Activated naive CD4-positive, alpha-beta T cell treated with anti-CD3 and anti-CD28 coated beads, Interleukin-2, amount 50 U/mL, for 24 hours (primary cell): ENCODE data around the gene CTLA4.

ENCODE experiments used
- H3K27ac Mint-ChIP-seq: one replicate; pipeline ENCODE4 v1.8.0; 2021; ENCODE audit warnings: mild to moderate bottlenecking, mixed read lengths
- H3K27me3 Mint-ChIP-seq: one replicate; pipeline ENCODE4 v1.8.0; 2021; ENCODE audit warnings: mixed read lengths
- H3K36me3 Mint-ChIP-seq: one replicate; pipeline ENCODE4 v1.8.0; 2021; ENCODE audit warnings: mixed read lengths
- H3K4me1 Mint-ChIP-seq: one replicate; pipeline ENCODE4 v1.8.0; 2021; ENCODE audit warnings: mixed read lengths
- H3K4me3 Mint-ChIP-seq: one replicate; pipeline ENCODE4 v1.8.0; 2021; ENCODE audit warnings: mild to moderate bottlenecking, mixed read lengths
- H3K9me3 Mint-ChIP-seq: one replicate; pipeline ENCODE4 v1.8.0; 2021; ENCODE audit warnings: mixed read lengths

Gene CTLA4

DNA sequence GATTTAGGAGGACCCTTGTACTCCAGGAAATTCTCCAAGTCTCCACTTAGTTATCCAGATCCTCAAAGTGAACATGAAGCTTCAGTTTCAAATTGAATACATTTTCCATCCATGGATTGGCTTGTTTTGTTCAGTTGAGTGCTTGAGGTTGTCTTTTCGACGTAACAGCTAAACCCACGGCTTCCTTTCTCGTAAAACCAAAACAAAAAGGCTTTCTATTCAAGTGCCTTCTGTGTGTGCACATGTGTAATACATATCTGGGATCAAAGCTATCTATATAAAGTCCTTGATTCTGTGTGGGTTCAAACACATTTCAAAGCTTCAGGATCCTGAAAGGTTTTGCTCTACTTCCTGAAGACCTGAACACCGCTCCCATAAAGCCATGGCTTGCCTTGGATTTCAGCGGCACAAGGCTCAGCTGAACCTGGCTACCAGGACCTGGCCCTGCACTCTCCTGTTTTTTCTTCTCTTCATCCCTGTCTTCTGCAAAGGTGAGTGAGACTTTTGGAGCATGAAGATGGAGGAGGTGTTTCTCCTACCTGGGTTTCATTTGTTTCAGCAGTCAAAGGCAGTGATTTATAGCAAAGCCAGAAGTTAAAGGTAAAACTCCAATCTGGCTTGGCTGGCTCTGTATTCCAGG, at the start of gene CTLA4:
TSS of gene CTLA4 (plus strand) at position 211 of the 640 bp plus-strand sequence. CDS start at position 383, 172 bp downstream.
- Mint-ChIP-seq H3K4me3 (peak within 1 kb of the TSS; percentile 94), H3K9me3 (peaks cover 10% of the 10 kb centered on the region), H3K27me3 (no peaks in the 10 kb centered on the region), H3K4me1 (peaks cover 78% of the 10 kb centered on the region), H3K36me3 (peaks cover 19% of the 10 kb centered on the region), H3K27ac (peak within 1 kb of the TSS; percentile 100)

DNA sequence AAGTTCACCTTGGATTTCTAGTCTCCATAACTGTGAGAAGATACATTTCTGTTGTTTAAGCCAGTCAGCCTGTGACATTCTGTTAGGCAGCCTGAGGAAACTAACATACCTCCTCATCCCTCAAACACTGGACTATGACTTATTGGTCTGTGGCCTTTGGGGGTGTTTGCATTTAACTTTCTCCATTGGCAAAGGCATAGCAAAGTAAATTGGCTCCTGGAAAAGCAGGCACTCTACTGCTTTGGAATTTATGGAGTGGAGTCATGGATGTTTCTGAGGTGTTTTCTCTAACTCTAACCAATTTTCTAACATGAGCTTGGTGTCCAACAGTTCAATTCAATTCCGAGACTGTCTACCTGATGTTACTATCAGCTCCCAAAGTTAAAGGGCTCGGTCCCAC, 48.9 kb upstream of the CTLA4 start:
- H3K27me3 Mint-ChIP-seq, result no peaks in the 10 kb centered on the region
- no peaks in the 10 kb centered on the region for H3K9me3 Mint-ChIP-seq
- no peak overlapping the region for H3K27ac Mint-ChIP-seq
- peaks cover 25% of the 10 kb centered on the region for H3K4me1 Mint-ChIP-seq
- no peaks in the 10 kb centered on the region for H3K36me3 Mint-ChIP-seq
- no peak overlapping the region for H3K4me3 Mint-ChIP-seq

DNA sequence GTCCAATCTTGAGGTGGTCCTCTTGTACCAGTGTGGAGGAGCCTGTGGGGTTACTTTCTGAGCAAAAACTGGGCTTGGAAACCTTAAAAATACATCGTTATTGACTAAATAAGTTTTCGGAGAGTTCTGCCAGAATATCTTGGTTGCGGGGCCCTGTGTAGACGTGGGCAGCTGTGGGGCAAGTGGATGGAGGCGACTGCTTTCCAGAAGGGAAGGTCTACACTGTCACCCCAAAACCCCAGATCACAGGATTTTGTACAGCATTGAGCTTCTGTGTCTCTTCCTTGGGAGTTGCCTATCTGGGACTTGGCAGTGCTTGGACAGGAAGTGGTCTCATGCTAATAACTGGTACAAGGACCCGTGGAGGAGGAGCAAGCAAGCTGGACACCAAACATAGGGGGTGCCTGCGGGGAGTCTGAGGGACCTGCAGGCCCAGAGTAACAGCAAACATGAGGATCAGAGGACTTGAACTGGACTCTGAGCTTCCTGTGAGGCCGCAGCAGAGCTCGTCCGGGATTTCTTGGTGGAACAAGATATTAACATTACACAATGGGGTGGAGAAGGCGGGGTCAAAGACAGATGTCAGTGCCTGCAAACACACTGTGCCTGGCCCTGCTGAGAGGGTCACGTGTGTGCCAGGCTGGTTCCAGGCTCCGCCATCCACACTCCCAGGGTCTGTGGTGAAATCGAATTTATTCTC, 48.0 kb upstream of the CTLA4 start:
- no peak overlapping the region for H3K4me3 Mint-ChIP-seq

DNA sequence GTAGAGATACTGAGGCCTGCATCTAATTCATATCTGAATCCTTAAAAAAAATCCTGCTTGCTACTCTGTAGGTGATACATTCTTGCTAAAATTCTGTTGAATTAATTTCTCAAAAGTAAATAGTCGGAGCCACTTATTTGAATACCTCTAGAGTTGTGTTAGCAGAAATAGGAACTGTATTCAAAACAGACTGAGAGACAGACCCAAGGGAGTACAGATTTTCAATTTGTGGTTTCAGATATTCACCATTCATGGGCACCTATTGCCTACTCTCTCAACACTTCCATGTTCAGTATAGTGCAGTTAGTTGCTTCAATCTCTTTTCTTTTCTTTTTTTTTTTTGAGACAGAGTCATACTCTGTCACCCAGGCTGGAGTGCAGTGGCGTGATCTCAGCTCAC, 46.6 kb upstream of the CTLA4 start:
- Mint-ChIP-seq H3K4me1 (peaks cover 21% of the 10 kb centered on the region), H3K27me3 (no peaks in the 10 kb centered on the region), H3K27ac (no peak overlapping the region), H3K36me3 (no peaks in the 10 kb centered on the region), H3K9me3 (no peaks in the 10 kb centered on the region), H3K4me3 (no peak overlapping the region)

More for the DNA sequence above, 48.0 kb upstream of the CTLA4 start:
- Mint-ChIP-seq H3K36me3 (no peaks in the 10 kb centered on the region), H3K27ac (peak overlapping the region; percentile 75), H3K9me3 (no peaks in the 10 kb centered on the region), H3K4me1 (peaks cover 25% of the 10 kb centered on the region), H3K27me3 (no peaks in the 10 kb centered on the region)

DNA sequence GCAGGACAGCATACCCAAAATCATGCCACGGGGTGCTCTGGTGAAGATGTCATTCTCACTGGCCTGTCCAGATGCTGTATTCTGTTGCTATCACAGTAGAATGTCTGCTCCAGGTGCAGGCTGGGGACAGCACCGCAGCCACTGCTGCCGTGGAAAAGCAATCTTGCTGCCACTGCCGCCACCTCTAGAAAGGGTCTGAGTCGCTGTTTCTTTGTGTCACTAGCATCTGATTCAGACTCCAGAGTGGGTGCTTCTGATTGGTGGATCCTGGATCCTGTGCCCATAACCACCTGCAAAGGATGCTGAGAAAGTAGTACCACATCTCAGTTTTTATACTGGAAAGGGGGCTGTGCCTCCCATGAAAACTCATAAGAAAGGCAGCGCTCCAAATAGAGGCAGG, 45.3 kb upstream of the CTLA4 start:
- no peak overlapping the region for H3K27ac Mint-ChIP-seq
- H3K36me3 Mint-ChIP-seq, result no peaks in the 10 kb centered on the region
- no peaks in the 10 kb centered on the region for H3K27me3 Mint-ChIP-seq
- no peaks in the 10 kb centered on the region for H3K9me3 Mint-ChIP-seq
- H3K4me1 Mint-ChIP-seq, result peaks cover 21% of the 10 kb centered on the region
- H3K4me3 Mint-ChIP-seq, result no peak overlapping the region

DNA sequence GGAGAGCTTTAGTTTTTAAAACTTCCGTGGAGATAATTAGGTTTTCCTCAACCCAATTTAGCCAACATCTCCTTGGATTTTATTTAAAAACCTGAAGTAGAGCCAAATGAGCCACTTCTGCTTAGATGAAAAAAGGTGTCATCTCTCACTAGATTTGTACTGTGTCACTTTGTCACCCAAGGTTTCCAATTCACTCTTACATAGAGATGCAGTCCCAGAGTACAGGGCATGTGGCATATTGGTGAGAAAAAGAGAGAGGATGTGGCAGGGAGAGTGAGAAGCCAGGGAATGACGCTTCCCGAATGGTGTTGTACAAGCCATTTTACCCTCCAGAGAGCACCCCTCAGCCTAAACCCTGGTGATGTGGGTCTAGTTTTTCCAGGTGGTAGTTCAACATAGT, 44.4 kb upstream of the CTLA4 start:
- no peak overlapping the region for H3K4me3 Mint-ChIP-seq
- peaks cover 21% of the 10 kb centered on the region for H3K4me1 Mint-ChIP-seq
- H3K27ac Mint-ChIP-seq, result no peak overlapping the region
- no peaks in the 10 kb centered on the region for H3K9me3 Mint-ChIP-seq
- H3K27me3 Mint-ChIP-seq, result no peaks in the 10 kb centered on the region
- H3K36me3 Mint-ChIP-seq, result no peaks in the 10 kb centered on the region

DNA sequence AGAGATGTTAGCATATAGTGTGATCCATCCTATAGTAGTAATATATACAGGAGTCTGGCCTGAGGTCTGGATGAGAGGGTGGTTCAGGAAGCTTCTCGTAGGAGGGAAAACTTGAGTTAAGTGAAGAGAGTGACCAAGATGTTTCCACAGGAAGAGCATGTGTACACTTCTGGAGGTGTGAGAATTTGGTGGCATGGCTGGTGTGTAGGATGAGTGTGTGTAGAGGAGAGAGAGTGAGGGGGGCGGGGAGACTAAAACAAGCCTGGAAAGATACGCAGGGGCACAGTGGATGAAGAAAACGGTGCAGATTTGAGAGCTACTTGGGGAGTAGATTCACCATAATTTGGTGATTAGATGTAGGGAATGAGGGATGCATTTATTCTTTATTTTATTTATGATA, 43.5 kb upstream of the CTLA4 start:
- H3K27ac Mint-ChIP-seq, result peak overlapping the region; percentile 9
- no peaks in the 10 kb centered on the region for H3K9me3 Mint-ChIP-seq

DNA sequence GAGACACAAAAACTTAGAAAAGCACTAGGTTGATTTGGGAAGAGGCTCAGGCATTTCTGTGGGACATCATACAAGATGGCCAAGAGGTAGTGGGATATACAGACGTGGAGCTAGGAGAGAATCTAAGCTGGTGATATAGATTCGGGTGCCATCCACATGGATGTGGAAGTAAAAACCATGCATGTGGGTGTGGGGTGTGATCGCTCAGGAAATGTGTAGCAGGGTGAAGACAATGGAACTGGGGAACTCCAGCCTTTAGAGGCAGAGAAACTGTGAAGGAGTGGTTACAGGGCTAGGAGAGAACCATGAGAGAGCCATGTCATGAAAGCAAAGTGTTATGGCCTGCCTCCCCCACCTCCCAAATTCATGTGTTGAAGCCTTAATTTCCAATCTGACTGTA, 43.0 kb upstream of the CTLA4 start:
- H3K4me3 Mint-ChIP-seq, result no peak overlapping the region
- H3K27me3 Mint-ChIP-seq, result no peaks in the 10 kb centered on the region
- no peaks in the 10 kb centered on the region for H3K9me3 Mint-ChIP-seq
- H3K36me3 Mint-ChIP-seq, result peaks cover 2% of the 10 kb centered on the region
- peaks cover 21% of the 10 kb centered on the region for H3K4me1 Mint-ChIP-seq
- no peak overlapping the region for H3K27ac Mint-ChIP-seq

More for the DNA sequence above, 43.5 kb upstream of the CTLA4 start:
- Mint-ChIP-seq H3K4me3 (no peak overlapping the region), H3K4me1 (peaks cover 21% of the 10 kb centered on the region), H3K27me3 (no peaks in the 10 kb centered on the region), H3K36me3 (peaks cover 2% of the 10 kb centered on the region)

DNA sequence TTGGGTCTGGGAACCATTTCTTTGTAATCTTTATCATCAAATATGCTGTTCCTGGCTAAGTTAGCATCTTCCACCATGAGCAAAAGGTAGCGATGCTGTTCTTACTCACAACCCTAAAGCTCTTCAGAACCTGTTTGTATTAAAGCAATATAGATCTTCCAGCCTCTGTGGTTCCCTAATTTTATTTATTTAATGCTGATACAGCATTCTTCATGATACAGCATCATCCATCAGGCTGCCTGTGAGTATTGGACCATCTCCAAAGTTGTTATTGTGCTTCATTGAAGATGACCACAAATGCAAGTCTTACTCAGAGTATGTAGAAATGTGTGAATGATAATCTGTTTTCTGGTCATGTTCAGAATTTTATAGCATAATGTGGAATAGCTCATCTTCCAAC, 40.9 kb upstream of the CTLA4 start:
- peaks cover 35% of the 10 kb centered on the region for H3K4me1 Mint-ChIP-seq
- no peak overlapping the region for H3K27ac Mint-ChIP-seq
- H3K36me3 Mint-ChIP-seq, result peaks cover 2% of the 10 kb centered on the region
- no peak overlapping the region for H3K4me3 Mint-ChIP-seq
- no peaks in the 10 kb centered on the region for H3K27me3 Mint-ChIP-seq
- no peaks in the 10 kb centered on the region for H3K9me3 Mint-ChIP-seq

DNA sequence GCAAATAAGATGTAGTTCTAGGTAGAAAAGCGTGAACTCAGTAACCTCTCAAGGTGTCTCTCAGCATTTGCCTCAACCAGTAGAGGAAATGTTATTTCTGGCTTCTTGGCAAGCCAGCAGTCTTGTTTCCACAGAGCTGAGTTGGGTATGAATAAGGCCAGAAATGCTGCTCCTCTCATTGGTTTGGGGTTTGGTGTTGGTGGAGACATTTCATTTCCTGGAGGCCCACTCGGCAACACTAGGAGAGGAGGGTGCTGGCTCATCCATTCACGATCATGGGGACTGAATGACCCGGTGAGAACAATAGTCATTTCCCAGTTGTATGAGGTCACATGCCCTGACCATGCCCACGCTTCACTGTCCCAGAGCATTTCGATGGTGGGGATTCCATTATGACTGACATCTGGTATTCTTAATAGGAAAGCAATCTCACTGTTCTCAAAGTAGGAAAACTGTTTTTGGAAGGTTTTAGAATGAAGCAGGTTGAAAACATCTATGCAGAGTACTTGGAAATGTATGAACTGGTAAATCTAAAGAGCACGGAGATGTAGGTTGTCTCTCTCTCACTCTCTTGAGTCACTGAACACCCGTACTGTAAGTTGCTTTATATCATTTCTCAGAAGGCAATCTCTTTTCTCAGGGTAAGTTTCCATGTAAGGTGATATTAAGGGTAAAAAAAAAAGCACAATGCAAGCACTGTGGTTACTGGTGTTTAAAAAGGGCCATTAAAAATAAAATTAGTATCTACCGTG, 37.1 kb upstream of the CTLA4 start:
- no peaks in the 10 kb centered on the region for H3K9me3 Mint-ChIP-seq
- no peaks in the 10 kb centered on the region for H3K27me3 Mint-ChIP-seq
- H3K27ac Mint-ChIP-seq, result peak overlapping the region; percentile 59
- H3K4me1 Mint-ChIP-seq, result peaks cover 14% of the 10 kb centered on the region
- H3K4me3 Mint-ChIP-seq, result peak overlapping the region; percentile 42
- peaks cover 2% of the 10 kb centered on the region for H3K36me3 Mint-ChIP-seq

DNA sequence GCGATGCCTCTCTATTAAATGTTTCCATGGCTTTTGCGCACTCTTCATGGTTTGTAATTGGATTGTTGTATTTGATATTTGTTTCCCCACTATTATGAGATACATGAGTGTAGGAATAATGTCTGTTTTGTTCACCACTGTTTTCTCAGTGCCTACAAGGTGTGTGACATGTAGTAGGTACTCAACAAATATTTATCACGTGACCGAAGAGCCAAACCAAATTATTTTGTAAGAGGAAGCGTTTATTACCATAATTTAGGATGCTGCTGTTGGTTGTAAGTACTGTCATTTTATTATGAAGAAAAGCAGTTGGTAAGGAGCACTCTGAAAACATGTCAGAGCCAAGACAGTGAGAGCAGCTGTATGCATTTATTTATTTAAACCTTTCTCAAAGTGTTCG, 32.2 kb upstream of the CTLA4 start:
- no peak overlapping the region for H3K27ac Mint-ChIP-seq
- no peaks in the 10 kb centered on the region for H3K9me3 Mint-ChIP-seq
- H3K36me3 Mint-ChIP-seq, result no peaks in the 10 kb centered on the region
- H3K4me1 Mint-ChIP-seq, result peaks cover 7% of the 10 kb centered on the region
- no peaks in the 10 kb centered on the region for H3K27me3 Mint-ChIP-seq
- no peak overlapping the region for H3K4me3 Mint-ChIP-seq

DNA sequence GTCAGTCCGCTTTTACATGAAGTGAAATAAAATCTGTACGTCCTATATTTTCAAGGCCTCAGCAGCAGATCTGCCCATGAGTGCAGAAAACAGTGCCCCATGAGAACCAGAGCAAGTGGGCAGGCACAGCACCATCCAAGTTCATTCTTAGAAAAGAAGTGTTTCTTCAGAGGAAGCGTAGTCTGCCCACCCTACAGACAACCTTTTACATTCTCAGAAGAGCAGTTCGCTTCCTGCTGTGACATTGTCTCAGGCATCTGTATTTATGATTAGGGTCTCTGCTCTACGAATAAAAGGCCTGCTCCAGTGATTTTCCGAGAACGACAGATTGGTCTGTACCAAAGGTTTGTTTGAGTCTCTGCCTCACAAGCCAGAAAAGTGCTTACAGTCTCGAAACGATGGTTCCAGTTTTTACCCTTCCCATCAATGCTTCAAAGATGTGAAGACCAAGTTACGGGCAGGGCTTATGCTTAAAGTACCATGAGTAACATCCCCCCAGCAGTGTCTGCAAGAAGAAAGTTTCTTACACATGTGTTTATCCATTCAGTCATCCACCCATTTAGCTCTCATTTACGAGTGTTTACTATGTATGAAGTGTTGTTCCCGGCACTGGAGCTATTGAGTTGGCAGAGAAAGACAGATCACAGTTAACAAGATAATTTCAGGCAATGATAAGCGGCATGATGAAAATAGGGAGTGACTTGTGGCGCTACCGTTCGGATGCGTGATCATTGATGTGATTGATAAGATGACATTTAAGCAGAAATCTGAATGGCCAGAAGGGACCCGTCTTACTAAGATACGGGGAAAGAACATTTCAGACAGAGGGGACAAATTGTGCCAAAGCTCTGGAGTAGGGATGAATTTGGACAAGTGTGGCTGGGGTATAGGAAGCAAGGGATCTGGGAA, 31.4 kb upstream of the CTLA4 start:
- Mint-ChIP-seq H3K36me3 (no peaks in the 10 kb centered on the region), H3K4me3 (no peak overlapping the region), H3K9me3 (no peaks in the 10 kb centered on the region), H3K27me3 (no peaks in the 10 kb centered on the region), H3K4me1 (no peaks in the 10 kb centered on the region), H3K27ac (no peak overlapping the region)

DNA sequence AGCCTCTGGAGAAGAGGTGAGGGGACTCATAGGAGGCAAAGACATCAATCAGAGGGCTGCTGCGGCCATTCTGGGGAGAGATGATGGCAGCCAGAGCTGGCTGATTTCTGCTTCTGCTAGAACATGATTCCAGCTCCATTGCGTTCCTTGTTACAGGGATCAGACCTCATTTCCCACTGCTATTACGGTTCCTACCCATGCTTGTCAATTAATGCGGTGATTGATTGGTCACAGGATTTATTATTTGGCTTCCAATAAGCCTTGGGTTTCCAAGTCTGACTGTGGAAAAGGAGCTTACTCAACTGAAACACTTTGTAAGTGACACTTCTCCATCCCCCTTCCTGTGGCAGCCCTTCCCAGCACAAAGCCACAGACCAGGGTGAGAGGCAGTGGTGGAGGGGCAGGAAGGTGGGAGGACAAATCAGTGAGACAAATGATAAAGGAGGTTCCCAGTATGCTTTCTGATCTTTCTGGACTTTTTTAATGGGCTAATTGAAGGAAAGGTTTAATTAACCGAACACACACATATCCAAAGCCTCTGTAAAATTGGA, 26.8 kb upstream of the CTLA4 start:
- Mint-ChIP-seq H3K4me3 (no peak overlapping the region), H3K9me3 (no peaks in the 10 kb centered on the region), H3K27me3 (no peaks in the 10 kb centered on the region), H3K36me3 (peaks cover 2% of the 10 kb centered on the region), H3K27ac (no peak overlapping the region), H3K4me1 (no peaks in the 10 kb centered on the region)

DNA sequence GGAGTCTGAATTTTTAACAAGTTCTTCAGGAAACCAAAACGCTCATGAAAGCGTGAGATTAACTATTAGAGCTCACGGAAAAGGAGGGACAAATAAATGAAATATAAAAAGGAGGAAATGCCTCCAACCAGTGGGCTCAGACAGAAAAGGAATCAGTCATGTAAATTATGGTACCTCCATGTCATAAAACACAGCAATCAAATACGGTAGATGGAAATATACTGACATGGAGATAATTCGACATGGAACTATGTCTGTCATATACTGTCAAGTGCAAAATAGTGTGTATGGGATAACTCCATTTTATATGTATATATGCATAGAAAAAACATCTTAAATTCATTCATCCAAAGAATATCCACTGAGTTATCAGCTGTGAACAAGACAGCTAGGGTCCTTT, 25.9 kb upstream of the CTLA4 start:
- Mint-ChIP-seq H3K9me3 (no peaks in the 10 kb centered on the region), H3K4me3 (no peak overlapping the region), H3K27me3 (no peaks in the 10 kb centered on the region), H3K36me3 (peaks cover 2% of the 10 kb centered on the region), H3K27ac (no peak overlapping the region), H3K4me1 (no peaks in the 10 kb centered on the region)

DNA sequence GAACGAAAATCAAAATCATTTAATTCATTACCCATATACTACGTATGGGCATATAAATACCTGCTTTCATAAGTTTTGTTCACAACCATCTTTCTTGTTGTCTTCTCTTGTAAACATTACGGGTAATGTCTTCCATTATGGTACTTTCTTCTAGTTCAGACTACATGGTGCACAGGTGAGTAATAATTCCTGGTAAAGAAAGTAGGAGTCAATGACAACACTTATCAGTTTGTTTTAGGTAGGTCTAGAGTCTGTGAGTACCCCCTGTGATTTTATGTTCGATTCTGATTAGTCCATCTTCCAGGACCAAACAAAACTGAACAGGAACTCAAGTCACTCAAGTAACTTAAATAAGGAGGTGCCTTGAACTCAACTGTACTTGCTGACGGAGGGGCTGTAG, 25.2 kb upstream of the CTLA4 start:
- Mint-ChIP-seq H3K36me3 (peaks cover 2% of the 10 kb centered on the region), H3K9me3 (no peaks in the 10 kb centered on the region), H3K4me1 (no peaks in the 10 kb centered on the region), H3K27me3 (no peaks in the 10 kb centered on the region), H3K27ac (no peak overlapping the region), H3K4me3 (no peak overlapping the region)
